ENCODE data around the gene IDH3B.

IDH3B gene

DNA sequence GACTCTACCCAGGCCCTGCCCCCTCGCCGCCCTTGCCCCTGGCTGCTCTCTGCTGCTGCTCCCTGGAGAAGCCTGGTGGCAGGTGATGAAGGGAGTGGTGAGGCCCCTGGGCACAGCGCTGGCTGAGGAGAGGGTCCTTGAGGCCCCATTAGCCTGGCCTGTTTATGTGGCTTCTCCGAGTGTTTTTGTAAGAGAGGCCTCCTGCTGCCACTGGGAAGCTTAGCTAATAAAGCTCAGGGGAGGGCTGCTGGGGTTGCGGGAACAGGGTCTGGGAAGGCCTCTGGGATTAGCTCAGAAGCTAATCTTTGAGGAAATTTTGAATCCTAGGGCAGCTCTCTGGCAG is 44.0 kb upstream of the IDH3B start:
- H3K23ac ChIP-seq (ENCODE audit: low read length), result no peak overlapping the region
- H3K18ac ChIP-seq (ENCODE audit: low read length), result no peak overlapping the region
- H4K12ac ChIP-seq (ENCODE audit: low read depth, low read length), result no peak overlapping the region
- H4K91ac ChIP-seq (ENCODE audit: low read depth, low read length), result no peak overlapping the region
- H3K9ac ChIP-seq (ENCODE audit: low read length), result no peak overlapping the region
- H2BK5ac ChIP-seq (ENCODE audit: low read depth, low read length, poor library complexity), result no peak overlapping the region
- no peak overlapping the region for H3K27ac ChIP-seq (ENCODE audit: low read depth, low read length)
- H3K9me3 ChIP-seq (ENCODE audit: insufficient read depth, low read depth, low read length), result peaks cover 2% of the 10 kb centered on the region
- H2AFZ ChIP-seq (ENCODE audit: insufficient read depth, low read length, poor library complexity), result no peak overlapping the region
- no peak overlapping the region for H2BK12ac ChIP-seq (ENCODE audit: low read length)
- H3K4me2 ChIP-seq (ENCODE audit: low read length), result no peak overlapping the region
- no peak overlapping the region for H3K4ac ChIP-seq (ENCODE audit: low read depth, low read length)
- H2BK120ac ChIP-seq (ENCODE audit: insufficient read depth, low read length, poor library complexity), result no peak overlapping the region
- no peak overlapping the region for H2AK5ac ChIP-seq (ENCODE audit: low read length)
- no CpG with 5 or more reads among the region's 5 CpGs for WGBS (ENCODE audit: extremely low coverage, insufficient coverage, insufficient read length)
- H4K8ac ChIP-seq (ENCODE audit: low read depth, low read length), result no peak overlapping the region
- DNase-seq, result no peak
- no peak overlapping the region for H3K14ac ChIP-seq (ENCODE audit: low read length)
- H3K79me2 ChIP-seq (ENCODE audit: control insufficient read depth, insufficient read depth, low read length, poor library complexity), result no peaks in the 10 kb centered on the region
- H3K4me3 ChIP-seq (ENCODE audit: low read depth, low read length), result no peak overlapping the region
- no peaks in the 10 kb centered on the region for H3K36me3 ChIP-seq (ENCODE audit: control insufficient read depth in 1 of 2, insufficient read depth in 2 of 2, low read length in 2 of 2)
- H3K79me1 ChIP-seq (ENCODE audit: low read length), result no peaks in the 10 kb centered on the region
- H3K4me1 ChIP-seq (ENCODE audit: control insufficient read depth in 1 of 2, insufficient read depth in 2 of 2, low read length in 2 of 2), result no peaks in the 10 kb centered on the region
- peaks cover 3% of the 10 kb centered on the region for H3K27me3 ChIP-seq (ENCODE audit: insufficient read depth, low read length)

DNA sequence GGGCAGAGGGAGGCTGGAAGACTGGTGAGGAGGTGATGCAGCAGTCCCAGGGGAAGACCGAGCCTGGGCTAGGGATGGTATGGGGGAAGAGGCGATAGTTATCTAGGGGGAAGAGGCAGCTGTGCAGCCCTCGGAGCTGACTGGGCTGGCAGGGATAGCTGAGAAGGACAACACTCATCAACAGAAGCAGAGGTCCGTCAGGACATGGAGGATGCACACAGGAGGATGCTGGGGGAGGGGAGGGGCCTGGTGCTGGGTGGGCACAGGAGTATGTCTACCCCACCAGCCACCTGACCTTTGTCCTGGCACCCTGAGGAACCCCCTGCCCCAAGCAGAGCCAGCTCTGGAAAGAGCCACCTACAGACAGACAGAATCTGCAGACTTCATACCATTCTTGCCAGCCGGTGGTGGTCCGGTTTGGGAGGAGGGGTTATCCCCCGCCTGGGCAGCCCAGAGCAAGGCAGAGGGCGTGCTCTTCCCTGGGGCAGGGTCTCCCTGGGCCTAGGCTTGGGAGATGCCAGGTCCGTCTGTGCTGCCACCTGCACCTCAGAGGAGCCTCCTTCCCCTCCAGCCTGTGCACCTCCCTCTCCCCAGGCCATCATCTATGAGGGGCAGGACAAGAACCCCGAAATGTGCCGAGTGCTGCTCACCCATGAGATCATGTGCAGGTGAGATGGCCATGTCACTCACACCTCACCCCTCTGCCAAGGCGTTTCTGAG is 43.5 kb upstream of the IDH3B start:
- H3K79me1 ChIP-seq (ENCODE audit: low read length), result no peaks in the 10 kb centered on the region
- no peak overlapping the region for H3K18ac ChIP-seq (ENCODE audit: low read length)
- no peak overlapping the region for H2AK5ac ChIP-seq (ENCODE audit: low read length)
- no peak overlapping the region for H3K4me2 ChIP-seq (ENCODE audit: low read length)
- H2BK120ac ChIP-seq (ENCODE audit: insufficient read depth, low read length, poor library complexity), result no peak overlapping the region
- no peak overlapping the region for H2BK12ac ChIP-seq (ENCODE audit: low read length)
- H3K4ac ChIP-seq (ENCODE audit: low read depth, low read length), result no peak overlapping the region
- no peak overlapping the region for H3K14ac ChIP-seq (ENCODE audit: low read length)
- H2AFZ ChIP-seq (ENCODE audit: insufficient read depth, low read length, poor library complexity), result no peak overlapping the region
- H3K4me3 ChIP-seq (ENCODE audit: low read depth, low read length), result no peak overlapping the region
- no peak overlapping the region for H3K23ac ChIP-seq (ENCODE audit: low read length)
- no peaks in the 10 kb centered on the region for H3K79me2 ChIP-seq (ENCODE audit: control insufficient read depth, insufficient read depth, low read length, poor library complexity)
- no peak for DNase-seq
- peaks cover 2% of the 10 kb centered on the region for H3K9me3 ChIP-seq (ENCODE audit: insufficient read depth, low read depth, low read length)
- no CpG with 5 or more reads among the region's 12 CpGs for WGBS (ENCODE audit: extremely low coverage, insufficient coverage, insufficient read length)
- no peaks in the 10 kb centered on the region for H3K4me1 ChIP-seq (ENCODE audit: control insufficient read depth in 1 of 2, insufficient read depth in 2 of 2, low read length in 2 of 2)
- no peak overlapping the region for H3K27ac ChIP-seq (ENCODE audit: low read depth, low read length)
- peaks cover 3% of the 10 kb centered on the region for H3K27me3 ChIP-seq (ENCODE audit: insufficient read depth, low read length)
- H2BK5ac ChIP-seq (ENCODE audit: low read depth, low read length, poor library complexity), result no peak overlapping the region
- no peak overlapping the region for H4K91ac ChIP-seq (ENCODE audit: low read depth, low read length)
- no peak overlapping the region for H3K9ac ChIP-seq (ENCODE audit: low read length)
- no peak overlapping the region for H4K8ac ChIP-seq (ENCODE audit: low read depth, low read length)
- no peaks in the 10 kb centered on the region for H3K36me3 ChIP-seq (ENCODE audit: control insufficient read depth in 1 of 2, insufficient read depth in 2 of 2, low read length in 2 of 2)
- H4K12ac ChIP-seq (ENCODE audit: low read depth, low read length), result no peak overlapping the region

DNA sequence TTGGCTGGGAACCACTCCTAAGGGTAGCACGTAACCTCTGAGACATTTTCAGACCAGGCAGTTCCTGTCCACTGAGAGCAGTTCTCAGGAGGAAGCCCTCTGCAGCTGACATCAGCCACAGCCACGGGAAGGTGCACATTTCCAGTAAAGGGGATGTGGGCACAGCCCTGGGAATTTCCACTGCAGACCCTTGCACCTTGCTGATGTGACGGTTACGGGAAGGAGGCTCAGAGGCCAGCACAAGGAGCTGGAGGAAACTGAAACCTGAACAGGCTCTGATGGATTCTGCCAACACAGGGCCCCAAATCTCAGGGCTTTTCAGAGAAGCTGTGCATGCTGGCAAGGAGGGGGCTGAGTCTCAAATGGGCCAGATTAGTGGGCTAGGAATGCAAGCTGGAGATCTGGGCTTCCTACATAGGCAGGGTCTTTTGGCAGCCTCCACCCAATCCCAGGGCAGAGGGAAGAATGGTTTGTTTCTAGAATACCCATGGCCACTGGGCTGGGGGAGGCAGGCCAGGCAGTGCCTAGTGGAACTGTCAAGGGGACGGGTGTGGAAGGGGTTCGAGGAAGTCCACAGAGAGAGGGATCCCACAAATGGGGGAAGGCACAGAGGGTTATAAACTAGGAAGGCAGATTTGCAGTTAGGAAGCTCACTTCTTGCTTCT is 42.8 kb upstream of the IDH3B start:
- peaks cover 2% of the 10 kb centered on the region for H3K9me3 ChIP-seq (ENCODE audit: insufficient read depth, low read depth, low read length)
- H4K8ac ChIP-seq (ENCODE audit: low read depth, low read length), result no peak overlapping the region
- no peak overlapping the region for H4K91ac ChIP-seq (ENCODE audit: low read depth, low read length)
- H2BK5ac ChIP-seq (ENCODE audit: low read depth, low read length, poor library complexity), result no peak overlapping the region
- H3K79me1 ChIP-seq (ENCODE audit: low read length), result no peaks in the 10 kb centered on the region
- H3K27me3 ChIP-seq (ENCODE audit: insufficient read depth, low read length), result peaks cover 3% of the 10 kb centered on the region
- H4K12ac ChIP-seq (ENCODE audit: low read depth, low read length), result no peak overlapping the region
- H3K14ac ChIP-seq (ENCODE audit: low read length), result no peak overlapping the region
- H3K4me3 ChIP-seq (ENCODE audit: low read depth, low read length), result no peak overlapping the region
- H2AFZ ChIP-seq (ENCODE audit: insufficient read depth, low read length, poor library complexity), result no peak overlapping the region
- H3K18ac ChIP-seq (ENCODE audit: low read length), result no peak overlapping the region
- H3K36me3 ChIP-seq (ENCODE audit: control insufficient read depth in 1 of 2, insufficient read depth in 2 of 2, low read length in 2 of 2), result no peaks in the 10 kb centered on the region
- no peak overlapping the region for H2BK120ac ChIP-seq (ENCODE audit: insufficient read depth, low read length, poor library complexity)
- H3K4me2 ChIP-seq (ENCODE audit: low read length), result no peak overlapping the region
- H3K4ac ChIP-seq (ENCODE audit: low read depth, low read length), result no peak overlapping the region
- no peaks in the 10 kb centered on the region for H3K4me1 ChIP-seq (ENCODE audit: control insufficient read depth in 1 of 2, insufficient read depth in 2 of 2, low read length in 2 of 2)
- DNase-seq, result no peak
- no peak overlapping the region for H3K23ac ChIP-seq (ENCODE audit: low read length)
- H2BK12ac ChIP-seq (ENCODE audit: low read length), result no peak overlapping the region
- no peaks in the 10 kb centered on the region for H3K79me2 ChIP-seq (ENCODE audit: control insufficient read depth, insufficient read depth, low read length, poor library complexity)
- WGBS (ENCODE audit: extremely low coverage, insufficient coverage, insufficient read length), result no CpG with 5 or more reads among the region's 6 CpGs
- no peak overlapping the region for H2AK5ac ChIP-seq (ENCODE audit: low read length)
- H3K9ac ChIP-seq (ENCODE audit: low read length), result no peak overlapping the region
- no peak overlapping the region for H3K27ac ChIP-seq (ENCODE audit: low read depth, low read length)

DNA sequence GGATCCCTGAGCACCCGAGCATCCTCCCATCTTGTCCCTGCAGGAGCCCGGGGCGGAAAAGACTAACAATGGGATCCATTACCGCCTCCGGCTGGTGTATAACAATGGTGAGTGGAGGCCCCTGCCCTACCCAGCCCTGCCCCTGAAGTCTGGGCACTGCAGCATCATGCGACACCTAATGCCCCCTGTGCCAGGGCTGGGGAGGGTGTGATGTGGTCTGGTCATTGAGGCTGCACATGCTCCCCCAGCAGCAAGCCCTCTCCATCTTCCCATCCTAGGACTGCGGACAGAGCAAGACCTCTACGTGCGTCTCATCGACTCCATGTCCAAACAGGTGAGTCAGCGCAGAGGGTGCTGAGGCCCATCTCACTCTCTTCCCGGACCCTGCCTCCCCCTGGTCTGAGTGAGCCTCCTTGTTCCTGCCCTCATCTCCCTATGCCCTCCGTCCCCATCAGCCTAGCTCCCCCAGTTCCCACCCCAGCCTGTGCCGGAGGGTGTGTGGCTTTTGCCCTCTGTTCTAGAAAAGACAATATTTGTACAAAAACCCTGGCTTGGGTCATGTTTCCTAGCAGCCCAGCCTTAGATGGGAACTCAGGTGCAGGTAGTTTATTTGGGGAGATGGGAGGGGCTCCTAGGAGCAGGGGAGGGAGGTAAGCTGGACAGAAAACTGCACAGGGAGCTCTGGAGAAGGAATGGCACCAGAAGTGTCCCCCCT is 42.1 kb upstream of the IDH3B start:
- WGBS (ENCODE audit: extremely low coverage, insufficient coverage, insufficient read length), result no CpG with 5 or more reads among the region's 14 CpGs
- Histone ChIP-seq H3K4ac (ENCODE audit: low read depth, low read length) (no peak overlapping the region), H2BK12ac (ENCODE audit: low read length) (no peak overlapping the region), H3K4me3 (ENCODE audit: low read depth, low read length) (no peak overlapping the region), H3K18ac (ENCODE audit: low read length) (no peak overlapping the region), H4K91ac (ENCODE audit: low read depth, low read length) (no peak overlapping the region), H3K79me2 (ENCODE audit: control insufficient read depth, insufficient read depth, low read length, poor library complexity) (no peaks in the 10 kb centered on the region), H3K27ac (ENCODE audit: low read depth, low read length) (no peak overlapping the region), H2BK120ac (ENCODE audit: insufficient read depth, low read length, poor library complexity) (no peak overlapping the region), H3K36me3 (ENCODE audit: control insufficient read depth in 1 of 2, insufficient read depth in 2 of 2, low read length in 2 of 2) (no peaks in the 10 kb centered on the region), H3K23ac (ENCODE audit: low read length) (no peak overlapping the region), H2AK5ac (ENCODE audit: low read length) (no peak overlapping the region), H2AFZ (ENCODE audit: insufficient read depth, low read length, poor library complexity) (no peak overlapping the region), H3K9ac (ENCODE audit: low read length) (no peak overlapping the region), H3K4me1 (ENCODE audit: control insufficient read depth in 1 of 2, insufficient read depth in 2 of 2, low read length in 2 of 2) (no peaks in the 10 kb centered on the region), H3K79me1 (ENCODE audit: low read length) (no peaks in the 10 kb centered on the region), H3K4me2 (ENCODE audit: low read length) (no peak overlapping the region), H3K14ac (ENCODE audit: low read length) (no peak overlapping the region), H4K12ac (ENCODE audit: low read depth, low read length) (no peak overlapping the region), H4K8ac (ENCODE audit: low read depth, low read length) (no peak overlapping the region), H3K9me3 (ENCODE audit: insufficient read depth, low read depth, low read length) (peaks cover 2% of the 10 kb centered on the region), H2BK5ac (ENCODE audit: low read depth, low read length, poor library complexity) (no peak overlapping the region), H3K27me3 (ENCODE audit: insufficient read depth, low read length) (peaks cover 4% of the 10 kb centered on the region)
- DNase-seq, result no peak

Data from trophoblast cell (in vitro differentiated cells and primary cell).